Activated CD4-positive, CD25-positive, alpha-beta regulatory T cell treated with anti-CD3 and anti-CD28 coated beads, Interleukin-2, amount 50 U/mL, for 24 hours (primary cell): ENCODE data around the gene CHD5.
"Not testable (repeated sequence)": the region's sequence is repeated elsewhere in the genome, so short reads cannot be mapped to it uniquely, and the experiment has no call there.

Experiments used
- ATAC-seq, 2 donors: fragments of 150-1000 bp; cut with Tn5 transposase; one replicate each; pipeline ENCODE4 v1.10.0; 2021; ENCODE audit warnings: mild to moderate bottlenecking in 1 of 2, moderate library complexity in 1 of 2

CHD5 gene

GRCh38 chr1:6180268-6180706 lies at the start of gene CHD5:
Gene CHD5, minus strand, starts transcription at chr1:6180321. Its CDS starts 298 bp downstream, at chr1:6180023.
- ATAC-seq, result no peak

DNA sequence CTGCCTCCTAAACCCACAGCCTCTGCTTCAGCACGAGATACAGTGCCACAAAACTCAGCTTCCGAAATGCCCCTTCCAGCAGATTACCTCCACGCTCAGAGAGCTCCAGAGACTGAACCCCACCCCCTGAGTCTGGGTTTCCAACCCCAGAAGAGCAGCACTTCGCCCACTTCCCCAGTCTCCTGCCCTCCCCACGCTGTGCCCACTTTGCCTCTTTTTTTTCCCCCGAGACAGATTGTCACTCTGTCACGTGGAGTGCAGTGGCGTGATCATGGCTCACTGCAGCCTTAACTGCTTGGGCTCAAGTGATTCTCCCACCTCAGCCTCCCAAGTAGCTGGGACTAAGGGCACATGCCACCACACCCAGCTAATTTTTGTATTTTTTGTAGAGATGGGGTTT lies 45.5 kb upstream of the CHD5 start:
- ATAC-seq, result no peak

DNA sequence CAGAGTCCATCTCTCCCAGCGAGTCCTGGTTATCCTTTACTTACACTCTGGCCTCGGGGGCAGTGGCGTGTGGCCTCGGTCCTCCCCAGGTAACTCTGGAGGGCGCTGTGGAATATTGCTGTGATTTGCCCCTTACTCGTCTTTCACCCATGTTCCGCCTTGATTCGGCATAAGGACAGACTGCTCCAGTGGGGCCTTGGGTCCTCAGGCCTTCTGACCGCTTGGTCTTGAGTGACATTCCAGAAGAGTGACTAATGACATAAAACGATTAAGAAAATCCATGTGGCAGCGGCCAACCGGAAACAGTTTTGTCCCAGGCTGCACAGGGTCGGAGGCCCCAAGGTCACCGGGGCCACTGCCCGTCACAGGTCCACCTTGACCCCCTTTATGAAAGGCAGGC lies 44.6 kb upstream of the CHD5 start:
- ATAC-seq, result no peak

GRCh38 chr1:6223617-6224016 lies 43.5 kb upstream of the CHD5 start:
- ATAC-seq, result no peak

- ATAC-seq, result no peak
Observed at GRCh38 chr1:6222636-6223035, 42.5 kb upstream of the CHD5 start.

DNA sequence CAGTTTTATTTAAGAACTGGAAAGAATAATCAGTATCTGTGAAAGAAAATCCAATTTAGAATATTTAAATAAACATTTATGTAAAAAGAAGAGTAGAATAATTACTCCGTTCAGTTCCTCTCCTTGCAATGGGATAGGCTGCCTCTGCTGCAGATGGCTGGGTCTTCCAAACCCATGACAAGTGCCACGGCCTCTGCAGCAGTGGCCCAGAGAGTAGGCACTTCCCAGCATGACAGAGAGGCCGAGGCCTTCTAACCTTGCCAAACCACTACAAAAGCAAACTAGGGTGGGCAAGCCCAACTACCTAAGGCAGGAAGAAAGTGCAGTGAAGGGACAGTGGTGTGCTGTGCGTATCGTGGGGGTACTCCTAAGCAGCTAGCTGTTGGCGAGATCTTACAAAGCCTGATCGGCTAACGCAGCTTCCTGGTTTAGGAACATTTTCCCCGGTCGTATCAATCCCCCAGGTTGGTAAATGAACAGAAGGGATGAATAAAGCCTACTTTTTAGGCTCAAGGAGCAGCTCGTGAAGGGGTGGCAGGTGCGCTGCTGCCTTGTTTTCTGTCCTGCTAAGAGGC lies 41.2 kb upstream of the CHD5 start:
- ATAC-seq, result no peak

GRCh38 chr1:6220236-6220635 lies 40.1 kb upstream of the CHD5 start:
- no peak for ATAC-seq

DNA sequence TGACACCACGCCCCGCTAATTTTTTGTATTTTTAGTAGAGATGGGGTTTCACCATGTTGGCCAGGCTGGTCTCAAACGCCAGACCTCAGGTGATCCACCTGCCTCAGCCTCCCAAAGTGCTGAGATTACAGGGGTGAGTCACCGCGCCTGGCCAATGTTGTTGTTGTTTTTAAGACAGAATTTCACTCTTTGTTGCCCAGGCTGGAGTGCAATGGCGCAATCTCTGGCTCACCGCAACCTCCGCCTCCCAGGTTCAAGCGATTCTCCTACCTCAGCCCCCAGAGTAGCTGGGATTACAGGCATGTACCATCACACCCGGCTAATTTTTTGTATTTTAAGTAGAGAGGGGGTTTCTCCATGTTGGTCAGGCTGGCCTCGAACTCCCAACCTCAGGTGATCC lies 39.5 kb upstream of the CHD5 start:
- not testable (repeated sequence) for ATAC-seq

GRCh38 chr1:6218375-6219164 lies 38.4 kb upstream of the CHD5 start:
- no peak for ATAC-seq

DNA sequence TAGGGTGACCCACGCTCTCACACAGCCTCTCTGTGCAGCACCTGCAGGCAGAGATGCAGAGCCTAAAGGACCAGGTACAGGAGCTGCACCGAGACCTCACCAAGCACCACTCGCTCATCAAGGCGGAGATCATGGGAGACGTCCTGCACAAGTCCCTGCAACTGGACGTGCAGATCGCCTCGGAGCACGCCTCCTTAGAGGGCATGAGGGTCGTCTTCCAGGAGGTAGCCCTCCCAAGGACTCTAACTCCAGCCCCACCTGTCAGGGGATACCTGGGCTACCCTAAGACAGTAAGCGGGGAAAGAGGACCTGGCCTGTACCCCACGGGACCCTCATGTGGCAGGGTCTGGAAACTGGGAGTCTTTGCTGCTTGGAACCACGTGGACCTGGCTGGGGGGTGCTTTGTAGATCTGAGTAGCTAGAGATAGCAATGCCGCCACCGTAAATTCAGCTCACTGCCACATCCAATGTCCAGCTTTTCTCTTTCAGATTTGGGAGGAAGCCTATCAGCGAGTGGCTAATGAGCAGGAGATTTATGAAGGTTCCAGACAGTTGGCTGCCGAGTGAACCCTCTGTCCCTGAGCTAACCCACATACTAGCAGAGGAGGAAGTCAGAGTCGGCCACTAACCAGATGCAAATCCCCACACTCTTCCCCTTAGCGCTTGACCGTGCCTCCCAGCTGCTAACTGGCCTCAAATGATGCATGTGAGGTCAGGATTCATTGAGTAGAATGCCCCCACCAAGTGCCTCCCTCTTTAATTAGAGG lies 32.3 kb upstream of the CHD5 start:
- no peak for ATAC-seq

- ATAC-seq, result no peak
Observed at GRCh38 chr1:6211731-6212130, 31.6 kb upstream of the CHD5 start.

DNA sequence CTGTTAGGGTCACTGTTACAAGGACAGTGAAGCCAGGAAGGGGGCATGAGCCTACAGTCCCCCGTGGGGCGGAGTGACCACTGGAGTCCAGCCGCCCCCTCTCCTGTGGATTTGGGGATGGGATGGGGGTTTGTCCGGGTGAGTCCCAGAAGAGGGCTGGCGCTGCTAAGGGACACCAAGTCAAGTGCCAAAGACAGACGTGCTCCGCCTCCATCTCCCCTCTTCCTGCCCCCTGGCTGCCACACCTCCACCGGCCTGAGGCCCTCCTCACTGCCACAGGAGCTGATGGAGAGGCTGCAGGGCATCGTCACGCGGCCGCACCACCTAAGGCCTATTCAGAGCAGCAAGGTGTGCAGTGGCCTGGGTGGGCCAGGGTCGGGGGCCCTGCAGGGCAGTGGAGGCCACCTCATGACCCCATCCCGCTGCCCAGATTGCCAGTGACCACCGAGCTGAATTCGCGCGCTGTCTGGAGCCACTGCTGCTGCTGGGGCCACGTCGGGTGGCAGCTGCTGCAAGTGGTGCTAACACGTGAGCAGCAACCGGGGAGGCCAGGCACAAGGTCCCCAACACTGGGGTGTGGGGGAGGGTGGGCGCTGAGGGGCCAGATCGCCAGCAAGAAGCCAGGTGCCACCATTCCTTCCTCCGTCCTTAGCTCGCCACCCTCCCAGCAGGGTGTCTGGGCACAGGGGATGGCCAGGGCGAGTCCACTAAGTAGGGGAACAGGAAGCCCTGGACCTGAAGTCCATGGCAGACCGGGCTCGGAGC lies 30.7 kb upstream of the CHD5 start:
- no peak for ATAC-seq

- peak; percentile 12 to 18 for ATAC-seq
Observed at GRCh38 chr1:6209661-6210580, 29.8 kb upstream of the CHD5 start.

DNA sequence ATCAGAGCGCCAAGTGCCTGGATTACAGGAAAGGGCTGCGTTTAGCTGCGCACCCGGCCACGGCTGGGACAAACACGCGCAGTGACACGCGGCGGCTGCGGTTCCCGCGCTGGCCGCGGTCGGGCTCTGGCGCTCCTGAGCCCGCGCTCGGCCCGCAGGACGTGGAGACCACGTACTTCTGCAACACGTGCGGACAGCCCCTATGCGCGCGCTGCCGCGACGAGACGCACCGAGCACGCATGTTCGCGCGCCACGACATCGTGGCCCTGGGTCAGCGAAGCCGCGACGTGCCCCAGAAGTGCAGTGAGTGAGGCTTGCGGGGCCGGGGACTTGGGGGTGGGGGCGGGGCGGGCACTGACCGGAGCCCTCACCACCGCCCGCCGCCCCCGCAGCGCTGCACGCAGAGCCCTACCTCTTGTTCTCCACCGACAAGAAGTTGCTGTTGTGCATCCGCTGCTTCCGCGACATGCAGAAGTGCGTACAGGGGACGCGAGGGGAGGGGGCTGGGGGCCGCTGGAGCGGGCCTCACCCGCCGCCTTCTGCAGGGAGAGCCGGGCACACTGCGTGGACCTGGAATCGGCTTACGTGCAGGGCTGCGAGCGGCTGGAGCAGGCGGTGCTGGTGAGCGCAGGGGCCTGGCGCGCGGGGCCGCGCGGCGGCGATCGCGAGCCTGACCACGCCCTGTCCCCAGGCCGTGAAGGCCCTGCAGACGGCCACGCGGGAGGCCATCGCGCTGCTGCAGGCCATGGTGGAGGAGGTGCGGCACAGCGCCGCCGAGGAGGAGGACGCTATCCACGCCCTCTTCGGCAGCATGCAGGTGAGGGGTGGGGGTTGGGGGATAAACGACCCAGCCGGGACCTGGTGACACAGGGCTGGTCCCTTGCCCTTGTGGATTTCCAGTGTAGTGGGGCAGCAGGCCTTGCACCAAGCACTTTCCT lies 28.9 kb upstream of the CHD5 start:
- ATAC-seq, result peak; percentile 10 to 26

- ATAC-seq, result no peak
Observed at GRCh38 chr1:6207921-6208320, 27.8 kb upstream of the CHD5 start.

DNA sequence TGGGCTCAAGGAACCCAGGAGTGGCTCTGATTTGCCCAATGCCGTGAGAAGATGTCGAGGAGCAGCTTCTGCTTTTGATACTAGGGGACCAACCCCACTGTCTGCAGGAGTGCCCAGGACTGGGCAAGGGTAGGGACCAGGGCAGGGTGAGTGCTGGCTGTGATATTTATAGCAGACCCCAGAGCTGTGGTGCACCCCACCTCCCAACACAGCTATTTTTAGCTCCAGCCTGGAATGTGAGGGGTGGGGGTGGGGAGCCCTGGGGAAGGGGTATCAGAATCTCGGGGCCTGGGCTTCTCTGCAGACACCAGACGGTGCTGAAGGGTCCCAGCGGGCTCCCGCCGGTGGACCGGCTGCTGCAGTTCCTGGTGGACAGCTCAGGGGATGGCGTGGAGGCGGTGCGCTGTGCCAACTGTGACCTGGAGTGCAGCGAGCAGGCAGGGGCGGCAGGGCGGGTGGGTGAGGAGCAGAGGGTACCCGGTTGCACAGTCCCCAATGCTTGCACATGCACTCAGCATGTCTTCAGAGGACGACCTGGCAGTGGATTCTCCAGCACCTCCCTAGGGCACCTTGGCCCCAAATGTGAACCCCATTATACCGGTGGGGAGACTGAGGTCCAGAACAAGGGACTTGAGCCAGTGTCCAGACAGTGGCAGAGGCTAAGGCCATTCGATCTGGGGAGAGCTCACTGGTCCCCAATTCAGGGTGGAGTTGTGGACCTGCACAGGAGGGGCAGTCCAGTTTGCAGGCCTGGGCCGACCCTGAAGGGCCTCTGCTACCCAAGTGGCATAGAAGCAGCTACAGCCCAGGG lies 27.2 kb upstream of the CHD5 start:
- ATAC-seq, result no peak

- ATAC-seq, result no peak
Observed at GRCh38 chr1:6206520-6206855, 26.4 kb upstream of the CHD5 start.

- ATAC-seq, result peak; percentile 84 to 85
Observed at GRCh38 chr1:6205849-6206519, 25.9 kb upstream of the CHD5 start, which contains the start of gene RNF207. Gene RNF207, plus strand, starts transcription at chr1:6206119. Its CDS starts 417 bp downstream, at chr1:6206536.

DNA sequence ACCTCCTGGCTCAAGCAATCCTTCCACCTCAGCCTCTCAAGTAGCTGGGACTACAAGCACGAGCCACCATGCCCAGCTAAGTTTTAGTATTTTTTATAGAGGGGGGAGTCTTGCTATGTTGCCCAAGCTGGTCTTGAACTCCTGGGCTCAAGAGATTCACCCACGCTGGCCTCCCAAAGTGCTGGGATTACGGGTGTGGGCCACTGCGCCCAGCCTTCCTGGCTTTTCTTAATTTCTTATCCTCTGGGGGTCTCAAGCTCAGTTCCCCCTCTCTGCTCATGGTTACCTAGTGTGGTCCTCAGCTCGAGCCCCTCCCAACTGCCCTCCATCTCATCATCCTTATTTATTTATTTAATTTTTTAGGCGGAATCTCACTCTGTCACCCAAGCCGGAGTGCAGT lies 22.1 kb upstream of the CHD5 start:
- ATAC-seq, result no peak
